Measurements from ENCODE around the gene SLC19A1.

SLC19A1 gene

DNA sequence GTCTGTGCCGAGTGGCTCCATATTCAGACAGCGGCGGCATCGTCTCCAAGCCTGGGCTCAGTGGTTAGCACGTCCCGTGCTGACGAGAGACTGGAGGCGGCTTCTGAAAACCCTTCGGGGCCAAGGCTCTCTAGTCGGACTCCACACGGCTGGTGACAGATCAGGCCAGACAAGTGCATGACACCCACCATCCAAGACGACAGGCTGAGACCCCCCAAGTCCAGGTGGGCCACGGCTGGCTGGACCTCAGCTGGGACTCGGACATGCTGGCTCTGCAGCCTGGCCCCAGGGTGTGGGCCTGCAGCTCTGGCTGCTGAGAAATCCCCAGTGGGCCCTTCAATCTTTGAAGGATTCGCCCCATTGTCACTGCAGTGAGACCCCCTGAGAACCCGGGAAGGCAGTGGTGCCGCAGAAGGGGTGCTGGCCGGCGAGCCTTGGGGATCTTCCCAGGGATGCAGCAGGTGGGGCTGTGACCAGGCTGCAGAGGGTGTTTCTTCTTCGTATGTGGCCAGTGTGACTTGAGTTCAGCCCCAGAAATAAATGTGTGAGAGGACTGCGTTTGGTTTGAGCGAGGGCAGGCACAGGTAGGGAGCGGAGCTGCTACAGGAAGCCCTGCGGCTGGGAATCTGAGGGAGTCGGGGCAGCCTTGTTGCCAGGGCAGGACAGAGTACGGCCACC, 15.9 kb upstream of the SLC19A1 start:
- no peak for DNase-seq (ENCODE audit: low read depth in 2 of 2)

DNA sequence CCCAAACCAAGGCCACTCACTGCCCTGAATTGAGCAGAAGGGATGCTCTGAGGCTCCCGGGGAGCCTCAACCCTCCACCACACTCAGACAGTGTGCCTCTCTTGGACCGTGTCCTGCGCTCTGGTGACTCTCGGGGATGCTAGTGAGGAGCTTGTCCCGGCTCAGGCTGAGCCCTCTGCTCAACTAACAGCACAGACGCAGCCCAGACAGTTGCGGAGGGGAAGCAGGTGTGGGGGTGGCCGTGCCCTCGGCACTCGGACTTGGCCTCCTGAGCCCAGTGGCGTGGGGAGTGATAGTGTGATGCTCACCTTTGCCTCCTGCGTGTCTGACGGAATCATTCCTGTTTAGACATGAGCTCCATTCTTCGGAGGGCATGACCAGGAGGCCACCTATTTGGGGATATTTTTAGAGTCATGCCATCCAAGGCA, 15.4 kb upstream of the SLC19A1 start:
- DNase-seq (ENCODE audit: low read depth in 2 of 2) = no peak

DNA sequence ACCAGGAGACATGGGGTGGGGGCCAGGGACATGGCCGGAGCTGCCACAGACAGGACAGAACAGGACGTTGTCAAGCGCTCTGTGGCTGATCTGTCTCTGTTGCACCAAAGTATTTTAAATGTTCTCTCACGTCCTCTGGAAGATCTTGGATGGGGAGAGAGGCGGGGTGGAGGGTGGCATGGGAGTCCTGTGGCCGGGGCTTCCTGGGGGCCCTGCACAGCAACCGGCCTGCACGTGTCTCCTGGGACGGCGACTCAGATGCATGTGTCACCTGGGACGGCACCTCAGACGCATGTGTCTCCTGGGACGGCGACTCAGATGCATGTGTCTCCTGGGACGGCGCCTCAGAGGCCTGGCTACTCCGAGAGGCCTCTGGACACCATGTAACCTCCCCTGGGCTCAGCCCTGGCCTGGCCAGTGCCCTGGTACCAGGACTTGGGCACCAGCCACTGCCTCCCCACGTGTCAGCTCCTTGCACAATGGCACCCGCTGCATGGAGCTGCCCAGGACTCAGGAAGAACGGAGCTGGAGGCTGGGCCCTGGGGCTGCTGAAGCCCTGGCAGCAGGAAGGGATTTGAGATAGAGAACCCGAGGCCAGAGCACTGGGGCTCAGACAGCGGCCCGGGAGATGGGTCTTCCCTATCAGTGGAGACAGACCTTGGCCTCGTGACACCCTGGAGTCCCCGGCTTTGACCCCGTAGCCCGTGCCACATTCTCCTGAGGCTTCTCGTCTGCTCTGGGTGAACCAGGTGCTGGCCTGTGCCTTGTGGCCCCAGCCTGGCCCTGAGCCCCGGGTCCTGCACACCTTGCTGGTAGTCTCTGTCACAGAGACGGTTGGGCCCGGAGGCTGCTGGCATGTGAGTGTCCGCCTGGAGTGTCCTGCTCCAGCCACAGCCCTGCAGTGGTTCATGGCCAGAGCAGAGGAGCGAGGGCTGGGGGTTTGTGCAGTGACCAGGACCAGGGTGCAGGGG, 14.7 kb upstream of the SLC19A1 start:
- DNase-seq (ENCODE audit: low read depth in 2 of 2) = no peak

DNA sequence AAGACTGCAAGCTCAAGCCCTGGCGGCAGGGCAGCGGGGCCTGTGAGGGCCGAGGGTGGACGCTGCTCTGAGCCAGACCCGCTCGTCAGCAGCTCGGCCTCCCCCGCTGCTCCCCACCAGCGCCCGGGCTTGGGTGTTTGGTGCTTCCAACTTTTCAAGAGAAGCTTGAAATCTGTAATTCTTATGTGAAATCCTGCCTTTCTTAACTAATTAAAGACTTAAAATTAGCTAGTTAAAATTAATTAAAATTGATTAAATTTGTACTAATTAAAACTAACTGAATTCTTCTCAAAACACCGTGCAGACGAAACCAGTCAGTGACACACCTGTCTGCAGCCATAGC, 14.0 kb upstream of the SLC19A1 start:
- no peak for DNase-seq (ENCODE audit: low read depth in 2 of 2)

DNA sequence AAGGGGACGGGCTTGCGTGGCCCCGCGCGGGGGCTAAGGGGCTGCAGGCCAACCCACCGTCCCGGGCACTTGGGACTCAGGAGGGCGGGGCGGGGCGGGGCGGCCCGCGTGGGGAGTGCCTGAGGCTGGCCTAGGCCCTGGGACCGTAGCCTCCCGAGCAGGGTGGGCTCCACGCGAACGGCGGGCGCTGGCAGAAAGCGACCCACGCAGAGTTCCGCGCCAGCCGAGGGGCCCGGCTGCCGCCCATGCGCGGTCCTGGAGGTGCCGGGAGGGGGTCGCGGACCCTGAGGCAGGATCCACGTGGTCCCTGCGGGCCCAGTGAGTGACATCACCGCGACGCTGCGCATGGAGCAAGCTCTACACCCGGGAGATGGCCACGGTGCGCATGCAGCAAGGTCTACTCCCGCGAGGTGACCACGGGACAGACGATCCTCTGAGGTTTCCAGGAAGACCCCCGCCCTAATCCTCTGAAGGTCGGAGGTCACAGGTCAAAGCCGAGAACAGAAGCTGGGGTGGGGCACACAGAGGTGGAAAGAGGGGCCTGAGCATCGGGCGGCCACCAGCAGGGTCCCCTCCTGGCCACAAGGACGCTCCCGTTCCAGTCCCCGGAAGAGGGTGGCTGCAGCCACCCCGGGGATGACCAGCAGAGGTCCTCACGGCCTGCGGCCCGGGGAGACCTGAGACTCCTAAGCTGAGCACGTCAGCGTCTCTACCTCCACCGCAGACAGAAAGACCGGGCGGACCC, 13.5 kb upstream of the SLC19A1 start:
- peak; percentile 54 to 56 for DNase-seq (ENCODE audit: low read depth in 2 of 2)

DNA sequence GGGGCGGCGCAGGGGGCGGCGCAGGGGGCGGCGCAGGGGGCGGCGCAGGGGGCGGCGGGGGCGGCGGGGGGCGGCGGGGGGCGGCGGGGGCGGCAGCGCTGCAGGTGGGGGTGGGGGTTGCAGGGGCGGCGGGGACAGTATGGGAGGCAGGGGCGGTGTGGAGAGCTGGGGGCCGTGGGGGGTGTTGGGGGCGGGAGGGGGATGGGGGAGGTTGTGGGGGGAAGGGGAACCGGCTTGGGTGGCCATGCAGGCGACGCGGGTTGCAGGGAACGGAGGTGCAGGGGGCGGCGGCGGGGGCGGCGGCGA, 13.0 kb upstream of the SLC19A1 start:
- DNase-seq (ENCODE audit: low read depth in 2 of 2) = no peak

DNA sequence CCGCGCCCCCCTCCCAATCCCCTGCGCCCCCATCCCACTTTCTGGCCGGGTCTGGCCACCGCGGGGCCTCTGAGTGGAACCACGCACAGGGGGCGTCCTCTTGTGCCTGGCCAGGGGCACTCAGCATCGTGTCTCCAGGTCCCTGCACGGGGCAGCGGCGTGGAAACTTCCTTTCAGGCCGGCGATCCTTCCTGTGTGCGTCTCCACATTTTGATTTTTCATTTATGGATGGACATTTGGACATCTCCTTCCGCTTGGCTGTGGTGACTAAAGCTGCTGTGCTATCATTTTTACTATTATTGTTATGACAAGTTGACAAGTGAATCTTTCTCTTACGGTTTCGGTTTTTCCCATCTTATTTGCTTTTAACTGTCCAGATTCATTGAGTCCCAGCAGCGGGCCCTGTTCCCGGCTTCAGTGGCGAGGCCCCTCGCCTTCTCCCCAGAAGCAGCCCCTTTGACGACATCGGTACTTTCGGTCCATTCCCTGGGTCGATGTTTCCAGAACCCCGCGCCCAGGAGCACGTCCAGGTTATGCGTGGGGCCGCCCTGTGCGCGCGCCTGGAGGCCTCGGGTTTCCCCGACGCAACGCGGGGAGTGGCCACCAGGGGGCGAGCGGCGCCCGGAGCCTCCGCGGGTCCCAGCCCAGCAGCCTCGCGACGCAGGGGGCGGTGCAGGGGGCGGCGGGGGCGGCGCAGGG, 12.4 kb upstream of the SLC19A1 start:
- DNase-seq (ENCODE audit: low read depth in 2 of 2) = peak; percentile 39 to 53

DNA sequence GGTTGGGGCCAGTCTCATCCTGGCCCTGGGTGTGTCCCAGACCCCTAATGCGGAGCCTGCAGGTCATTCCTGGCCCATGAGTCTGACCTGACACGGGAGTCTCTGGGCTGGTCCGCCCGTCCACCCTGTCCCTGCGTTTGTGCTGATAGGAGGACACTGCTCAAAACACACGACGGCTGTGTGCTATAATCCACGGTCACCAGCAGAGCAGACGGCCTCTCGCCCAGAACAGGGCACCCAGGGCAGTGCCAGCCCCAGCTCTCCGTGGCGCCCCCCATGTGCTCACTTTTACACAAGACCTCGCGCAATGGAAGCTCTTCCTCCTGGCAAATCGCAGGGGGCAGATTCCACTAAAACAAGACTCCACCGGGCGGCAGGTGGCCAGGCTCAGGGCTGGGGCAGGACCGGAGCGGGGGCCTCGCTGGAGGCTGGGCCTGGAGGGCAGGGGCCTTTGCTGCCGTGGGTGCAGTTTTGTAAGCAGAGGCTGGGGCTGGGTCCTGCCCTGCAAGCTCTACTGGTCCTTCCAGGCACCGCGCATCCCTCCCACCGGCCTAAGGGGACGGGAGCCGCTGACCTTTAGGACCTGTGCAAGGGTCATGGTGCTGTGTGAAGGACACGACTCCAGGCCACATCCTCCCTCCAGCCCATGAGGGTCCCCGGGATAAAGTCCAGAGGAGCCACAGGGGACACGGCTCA, 10.6 kb upstream of the SLC19A1 start:
- no peak for DNase-seq (ENCODE audit: low read depth in 2 of 2)

DNA sequence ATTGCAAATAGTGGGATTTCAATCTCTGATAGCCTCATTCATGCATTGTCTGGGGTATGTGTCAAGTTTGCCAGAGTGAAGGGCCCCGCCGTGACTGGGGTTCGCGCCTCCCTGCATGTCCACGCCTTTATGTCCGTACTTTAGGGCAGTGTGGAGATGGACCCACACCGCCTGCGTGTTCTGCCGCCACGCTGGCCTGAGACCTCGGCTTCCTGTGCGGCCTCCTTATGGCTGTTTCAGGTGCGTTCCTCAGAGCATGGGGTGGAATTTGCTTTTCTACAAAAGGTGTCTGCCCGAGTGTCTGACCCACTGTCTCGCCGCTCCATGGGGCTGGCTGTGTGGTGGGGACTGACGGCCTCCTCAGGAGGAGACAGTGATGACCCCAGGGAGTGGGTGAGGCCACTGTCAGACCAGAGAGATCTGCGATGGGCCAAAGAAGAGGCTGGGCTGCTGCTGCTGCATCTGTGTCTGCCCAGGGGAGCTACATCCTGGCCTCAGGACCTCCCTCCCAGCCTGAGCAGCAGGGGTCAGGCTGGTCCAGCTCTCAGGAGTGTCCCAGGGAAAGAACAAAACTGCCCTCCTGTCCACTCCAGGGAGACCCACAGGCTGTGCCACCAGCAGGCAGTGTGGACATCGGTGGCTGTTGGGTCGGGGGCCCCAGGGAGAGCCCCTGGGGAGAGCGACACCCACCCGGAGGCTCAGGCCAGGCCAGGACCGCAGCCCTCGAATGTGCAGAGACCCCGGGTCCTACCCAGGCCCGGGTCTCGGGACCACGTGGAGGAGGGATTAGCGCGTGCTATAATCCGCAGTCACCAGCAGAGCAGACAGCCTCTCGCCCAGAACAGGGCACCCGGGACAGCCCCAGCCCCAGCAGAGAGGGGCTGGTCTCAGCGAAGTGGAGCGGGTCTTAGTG, 9.8 kb upstream of the SLC19A1 start:
- DNase-seq (ENCODE audit: low read depth in 2 of 2) = no peak

DNA sequence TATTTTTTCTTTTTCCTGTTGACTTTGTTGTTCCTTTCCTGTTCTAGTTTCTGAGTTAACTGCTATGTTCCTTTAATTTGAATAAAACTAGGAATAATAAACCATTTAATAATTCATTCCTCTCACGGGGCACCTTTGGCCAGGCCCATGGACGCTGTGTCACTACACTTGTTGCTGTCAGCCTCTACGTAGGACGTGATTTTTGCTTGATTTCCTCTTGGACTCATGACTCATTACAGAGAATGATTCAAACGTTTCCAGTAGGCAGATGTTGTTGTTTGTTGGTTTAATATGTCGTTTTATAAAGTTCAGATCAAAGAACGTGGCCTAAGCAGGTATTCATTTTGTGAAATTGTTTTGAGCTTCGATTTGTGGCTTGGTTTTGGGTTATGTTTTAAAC, 9.1 kb upstream of the SLC19A1 start:
- no peak for DNase-seq (ENCODE audit: low read depth in 2 of 2)

DNA sequence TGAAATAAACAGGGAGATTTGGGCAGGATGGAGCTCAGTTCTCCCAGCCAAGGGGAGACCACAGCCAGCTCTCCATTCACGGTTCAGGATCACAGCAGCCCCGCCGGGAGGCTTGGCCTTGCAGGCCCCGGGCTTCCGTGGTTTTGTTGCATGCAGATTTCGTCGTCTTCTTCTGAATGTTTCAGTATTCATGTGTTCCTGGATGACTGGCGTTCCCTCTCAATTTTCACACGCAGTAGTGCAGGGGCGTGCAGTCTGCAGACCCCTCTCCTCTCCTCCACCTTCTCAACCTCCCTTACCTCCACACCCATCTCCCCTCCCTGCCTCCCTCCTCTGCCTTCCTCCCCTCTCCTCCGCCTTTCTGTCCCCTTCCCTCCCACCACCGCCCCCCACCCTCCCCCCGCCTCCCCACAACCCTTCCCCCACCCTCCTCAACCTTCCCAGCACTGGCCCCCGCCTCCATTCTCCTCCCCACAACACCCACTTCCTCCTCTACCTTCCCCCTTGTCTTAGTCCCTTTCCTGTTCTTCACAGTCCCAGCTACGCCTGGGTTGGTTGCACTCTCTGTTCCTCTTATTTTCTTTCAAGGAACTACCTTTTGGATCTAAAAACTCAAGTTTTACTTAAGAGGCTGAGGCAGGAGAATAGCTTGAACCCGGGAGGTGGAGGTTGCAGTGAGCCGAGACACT, 8.4 kb upstream of the SLC19A1 start:
- DNase-seq (ENCODE audit: low read depth in 2 of 2) = no peak

DNA sequence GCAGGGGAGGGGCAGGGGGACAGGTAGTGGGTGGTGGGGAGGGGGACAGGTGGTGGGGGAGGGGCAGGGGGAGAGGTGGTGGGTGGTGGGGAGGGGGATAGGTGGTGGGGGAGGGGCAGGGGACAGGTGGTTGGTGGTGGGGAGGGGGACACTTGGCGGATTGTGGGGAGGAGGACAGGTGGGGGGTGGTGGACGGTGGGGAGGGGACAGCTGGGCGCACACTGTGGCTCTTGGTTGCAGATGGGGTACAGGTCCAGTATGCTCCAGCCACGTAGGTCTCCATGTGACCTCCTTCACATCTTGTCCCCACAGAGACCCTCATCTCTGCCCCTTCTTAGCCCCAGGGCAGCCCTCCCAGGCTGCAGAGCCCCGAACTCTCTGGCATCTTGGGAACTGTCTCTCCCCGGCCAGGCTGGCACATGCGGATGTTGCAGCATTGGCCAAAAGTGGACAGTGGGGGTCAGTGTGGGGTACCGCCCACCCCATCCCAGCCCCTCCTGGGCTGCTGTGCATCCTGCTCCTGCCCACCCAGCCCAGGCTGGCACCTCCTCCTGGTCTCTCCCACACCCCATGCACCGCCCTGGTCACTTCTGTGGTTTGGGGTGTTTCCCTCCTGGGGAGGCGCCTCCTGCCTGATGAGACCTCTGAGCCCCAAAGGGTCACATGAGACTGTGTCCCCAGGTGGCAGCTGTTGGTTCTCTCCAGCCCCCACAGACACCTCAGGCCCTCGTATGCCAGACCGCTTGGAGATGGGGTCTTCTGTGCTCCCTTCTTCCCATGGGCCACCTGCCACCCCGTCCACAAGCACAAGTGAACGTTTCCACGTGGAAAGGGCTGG, 7.6 kb upstream of the SLC19A1 start:
- DNase-seq (ENCODE audit: low read depth in 2 of 2) = no peak

DNA sequence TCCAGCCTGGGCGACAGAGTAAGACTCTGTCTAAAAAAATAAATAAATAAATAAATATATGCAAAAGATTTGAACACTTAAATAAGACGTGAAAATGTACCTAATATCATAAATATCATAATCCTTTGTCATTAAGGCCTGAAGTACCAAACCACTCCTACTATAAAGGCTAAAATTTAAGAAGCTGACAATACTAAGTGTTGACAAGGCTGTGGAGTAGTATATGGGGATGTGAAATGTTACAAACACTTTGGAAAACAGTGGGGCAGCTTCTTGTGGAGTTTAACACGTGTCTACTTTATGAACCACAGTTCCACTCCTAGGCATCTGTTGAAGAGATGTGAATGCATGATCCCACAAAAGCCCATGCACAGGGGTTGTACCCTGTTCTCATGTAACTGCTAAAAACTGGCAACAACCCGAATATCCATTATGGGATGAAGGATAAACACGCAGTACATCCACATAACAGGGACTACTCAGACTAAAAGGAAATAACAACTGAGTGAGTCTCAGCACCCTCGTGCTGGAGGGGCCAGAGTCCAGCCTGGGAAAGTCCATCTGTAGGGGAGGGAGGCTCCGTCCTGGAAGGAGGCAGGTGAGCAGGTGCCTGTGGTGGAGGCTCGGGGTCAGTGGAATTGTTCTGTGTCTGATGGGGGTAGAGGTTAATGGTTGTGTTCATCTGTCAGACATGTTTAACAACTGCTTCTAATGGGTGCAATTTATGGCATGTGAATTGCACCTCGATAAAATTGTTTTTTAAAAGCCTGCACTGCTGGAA, 6.7 kb upstream of the SLC19A1 start:
- no peak for DNase-seq (ENCODE audit: low read depth in 2 of 2)

DNA sequence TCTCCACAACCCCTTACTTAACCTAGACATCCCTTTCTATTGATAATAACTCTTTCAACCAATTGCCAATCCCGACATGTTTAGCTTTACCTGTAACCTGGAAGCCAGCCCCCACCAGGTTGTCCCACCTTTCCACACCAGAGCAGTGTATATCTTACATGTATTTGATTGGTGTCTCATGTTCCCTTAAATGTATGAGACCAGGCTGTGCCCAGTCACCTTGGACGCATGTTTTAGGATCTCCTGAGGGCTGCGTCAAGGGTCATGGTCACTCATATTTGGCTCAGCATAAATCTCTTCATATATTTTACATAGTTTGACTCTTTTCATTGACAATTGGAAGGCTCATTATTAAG, 5.3 kb upstream of the SLC19A1 start:
- DNase-seq (ENCODE audit: low read depth in 2 of 2) = no peak

DNA sequence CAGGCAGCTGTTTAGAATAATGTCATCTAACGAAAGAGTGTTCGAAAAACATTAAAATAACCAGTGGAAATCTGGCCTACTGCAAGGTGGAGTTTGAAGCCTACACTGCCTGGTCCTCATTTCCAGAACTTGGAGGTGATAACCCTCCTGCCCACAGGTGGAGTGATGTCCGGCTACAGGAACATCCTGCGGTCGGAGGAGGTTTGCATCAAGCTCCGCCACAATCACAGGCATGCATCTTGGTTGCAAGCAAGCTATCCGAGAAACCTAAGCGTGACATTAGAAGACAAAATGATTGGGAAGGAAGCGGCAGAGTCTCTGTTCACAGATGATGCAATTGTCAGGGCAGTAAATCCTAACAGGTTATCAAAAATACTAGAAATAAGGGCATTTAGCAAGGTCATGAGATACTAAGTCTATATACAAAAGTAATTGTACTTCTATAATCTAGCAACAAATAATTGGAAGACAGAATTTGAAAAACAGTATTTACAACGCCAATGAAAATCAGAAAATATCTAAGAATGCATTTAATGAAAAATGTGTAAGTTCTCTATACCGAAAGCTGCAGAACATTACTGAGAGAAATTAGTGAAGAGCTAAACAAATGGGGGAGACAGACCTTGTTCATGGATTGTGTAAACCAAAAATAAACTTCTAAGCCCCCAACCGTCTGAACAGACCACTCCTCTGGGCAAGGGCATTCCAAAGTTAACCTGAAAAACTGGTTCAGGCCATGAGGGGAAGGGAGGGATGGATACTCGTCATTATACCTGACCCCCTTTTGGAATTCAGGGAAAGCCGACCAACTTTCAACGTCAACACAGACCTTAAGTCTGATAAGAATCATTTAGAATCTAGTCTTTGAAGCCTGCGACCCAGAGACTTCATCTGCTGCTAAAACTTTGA, 4.7 kb upstream of the SLC19A1 start:
- DNase-seq (ENCODE audit: low read depth in 2 of 2) = no peak

DNA sequence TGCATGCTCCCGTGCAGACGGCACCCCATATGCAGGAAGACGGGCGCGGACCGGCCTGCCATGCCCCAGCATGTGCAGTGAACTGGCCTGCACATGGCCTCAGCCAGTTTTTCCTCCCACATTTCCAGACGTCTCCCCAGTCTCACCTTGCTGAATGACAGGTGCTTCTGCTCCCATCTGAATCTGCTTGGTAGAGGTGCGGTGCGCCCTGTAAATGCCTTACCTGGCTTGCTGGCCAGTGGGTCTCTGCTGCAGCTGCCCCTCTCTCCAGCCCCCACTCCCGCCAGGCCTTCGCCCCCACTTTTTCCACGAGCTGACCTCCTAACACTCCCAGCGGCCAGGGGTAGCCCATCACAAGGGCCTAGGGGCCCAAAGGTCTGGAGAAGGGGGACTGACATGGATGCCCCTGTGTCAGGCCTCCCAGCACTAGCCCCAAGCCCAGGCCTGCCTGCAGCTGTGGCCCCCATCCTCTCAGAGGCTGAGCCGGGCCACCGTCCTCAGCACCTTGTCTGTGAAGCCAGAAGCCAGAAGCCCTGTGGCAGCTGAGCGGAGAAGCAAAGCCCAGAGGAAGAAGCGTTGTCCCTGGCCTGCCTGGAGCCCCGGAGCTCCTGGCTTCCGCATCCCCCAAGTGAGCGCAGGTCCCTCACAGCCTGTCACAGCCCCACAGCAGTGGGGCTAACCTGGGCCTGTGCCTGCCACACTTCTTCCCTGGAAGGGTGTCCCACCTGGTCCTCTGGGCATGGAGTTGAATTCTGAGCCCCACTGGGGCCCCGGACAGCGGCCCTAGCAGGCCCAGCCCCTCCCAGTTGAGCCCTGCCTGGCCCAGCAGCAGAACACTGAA, 3.7 kb upstream of the SLC19A1 start:
- DNase-seq (ENCODE audit: low read depth in 2 of 2) = no peak
